Smooth muscle cell (in vitro differentiated cells): ENCODE measurements around the gene RFWD3. TPM values are rescaled to one million over a fixed set of nuclear protein-coding genes. Genes with fewer than 3 reads are reported as not detected.

Source experiments
- DNase-seq: peaks from one replicate; lab custom pipeline; 2025; ENCODE audit not compliant: unreplicated experiment; lab: John Stamatoyannopoulos, UW
- H2AFZ ChIP-seq: fragments of 200-600 bp; sonication (generic); 2 replicates; pipeline ENCODE4 v1.6.0; 2016; ENCODE audit warnings: antibody characterized with exemption, low read depth, mild to moderate bottlenecking
- H3F3A ChIP-seq: fragments of 200-600 bp; sonication (generic); 2 replicates; pipeline ENCODE4 v1.6.0; 2017; ENCODE audit warnings: antibody characterized with exemption, low read depth
- H3K27ac ChIP-seq: fragments of 200-600 bp; sonication (generic); 2 replicates; pipeline ENCODE4 v1.5.1; 2016; ENCODE audit warnings: low read depth, mild to moderate bottlenecking
- H3K27me3 ChIP-seq: fragments of 200-600 bp; sonication (generic); 2 replicates; pipeline ENCODE4 v1.6.1; 2016; ENCODE audit warnings: low read depth, mild to moderate bottlenecking
- H3K36me3 ChIP-seq: fragments of 200-600 bp; sonication (generic); 2 replicates; pipeline ENCODE4 v1.5.1; 2016; ENCODE audit warnings: low read depth
- H3K4me1 ChIP-seq: fragments of 200-600 bp; sonication (generic); 2 replicates; pipeline ENCODE4 v1.5.1; 2016; ENCODE audit warnings: low read depth
- H3K4me2 ChIP-seq: fragments of 200-600 bp; sonication (generic); 2 replicates; pipeline ENCODE4 v1.6.0; 2016; ENCODE audit warnings: mild to moderate bottlenecking
- H3K4me3 ChIP-seq: fragments of 200-600 bp; sonication (generic); 2 replicates; pipeline ENCODE4 v1.5.1; 2016; ENCODE audit warnings: mild to moderate bottlenecking
- H3K79me2 ChIP-seq: fragments of 200-600 bp; sonication (generic); 2 replicates; pipeline ENCODE4 v1.6.0; 2016; ENCODE audit warnings: low read depth, mild to moderate bottlenecking
- H3K9ac ChIP-seq: fragments of 200-600 bp; sonication (generic); 2 replicates; pipeline ENCODE4 v1.6.0; 2016; ENCODE audit warnings: low read depth
- H3K9me3 ChIP-seq: fragments of 200-600 bp; sonication (generic); replicated peaks from 2 replicates; pipeline ENCODE4 v1.5.1; 2016; ENCODE audit warnings: low read depth
- H4K20me1 ChIP-seq: fragments of 200-600 bp; sonication (generic); 2 replicates; pipeline ENCODE4 v1.6.0; 2016; ENCODE audit warnings: low read depth
- CTCF ChIP-seq: fragments of 200-600 bp; sonication (generic); IDR thresholded peaks from 2 replicates; pipeline ENCODE4 v1.5.1; 2017; ENCODE audit warnings: borderline replicate concordance, mild to moderate bottlenecking, antibody characterized with exemption; ENCODE audit not compliant: insufficient read depth, poor library complexity, severe bottlenecking
- WGBS: methylation state at CpG from one replicate; pipeline ENCODE4 v1.1.7; 2016; ENCODE audit warnings: low lambda C conversion rate; 5-methylcytosine and 5-hydroxymethylcytosine counted together
- polyA plus RNA-seq: library from polyadenylated mRNA; unstranded; fragments of >200 nt; fragmentation: Nextera tagmentation; extraction: Ambion mirVana; gene quantifications from 2 replicates; pipeline ENCODE4 v1.2.1, GENCODE V29; 2016
- total RNA-seq: library from RNA; depleted of rRNA; stranded (reverse); fragments of >200 nt; gene quantifications from 2 replicates; pipeline ENCODE4 v1.2.3, GENCODE V29; 2014

The RFWD3 gene
- total and polyA plus RNA-seq, 2 experiments from 2014 or later: 8.4 to 13.9 TPM

GRCh38 chr16:74607310-74607961, 59.2 kb downstream of the RFWD3 start:
- Histone ChIP-seq H3K4me3 (peak overlapping the region; percentile 99), H3K4me1 (peaks cover 25% of the 10 kb centered on the region), H3K27me3 (no peaks in the 10 kb centered on the region), H3K4me2 (peak overlapping the region; percentile 90), H3K9ac (peak overlapping the region; percentile 96), H2AFZ (peak overlapping the region; percentile 95), H3K9me3 (no peaks in the 10 kb centered on the region), H3K27ac (peak overlapping the region; percentile 95), H4K20me1 (peaks cover 36% of the 10 kb centered on the region), H3F3A (no peaks in the 10 kb centered on the region), H3K79me2 (peaks cover 44% of the 10 kb centered on the region), H3K36me3 (no peaks in the 10 kb centered on the region)
- 18% methylated on average over 14 of the region's 14 CpGs for WGBS
- TF ChIP-seq CTCF: no peak
- no peak for DNase-seq

- Histone ChIP-seq H2AFZ (peak within 1 kb of the TSS; percentile 95), H3K4me2 (peak within 1 kb of the TSS; percentile 90), H3K27ac (peak within 1 kb of the TSS; percentile 95), H3K9me3 (no peaks in the 10 kb centered on the region), H3K36me3 (no peaks in the 10 kb centered on the region), H3K79me2 (peaks cover 51% of the 10 kb centered on the region), H4K20me1 (peaks cover 43% of the 10 kb centered on the region), H3K4me3 (peak within 1 kb of the TSS; percentile 99), H3F3A (no peaks in the 10 kb centered on the region), H3K27me3 (no peaks in the 10 kb centered on the region), H3K9ac (peak within 1 kb of the TSS; percentile 96), H3K4me1 (peaks cover 25% of the 10 kb centered on the region)
- TF ChIP-seq CTCF: no peak
- peak; percentile 64 for DNase-seq
- under 1% methylated on average over 62 of the region's 77 CpGs for WGBS
Measured at GRCh38 chr16:74606521-74607309, 60.0 kb downstream of the RFWD3 start, which contains the start of gene GLG1. Gene GLG1 (minus strand): TSS chr16:74607114. CDS start chr16:74607094, 20 bp downstream.

GRCh38 chr16:74605746-74606520, 60.7 kb downstream of the RFWD3 start:
- no peak for TF ChIP-seq CTCF
- Histone ChIP-seq H3K4me1 (peaks cover 25% of the 10 kb centered on the region), H3K9me3 (no peaks in the 10 kb centered on the region), H3K9ac (peak overlapping the region; percentile 96), H4K20me1 (peaks cover 51% of the 10 kb centered on the region), H2AFZ (no peak overlapping the region), H3K27ac (peak overlapping the region; percentile 95), H3K79me2 (peaks cover 59% of the 10 kb centered on the region), H3F3A (no peaks in the 10 kb centered on the region), H3K36me3 (no peaks in the 10 kb centered on the region), H3K4me2 (peak overlapping the region; percentile 90), H3K27me3 (no peaks in the 10 kb centered on the region), H3K4me3 (peak overlapping the region; percentile 99)
- WGBS: 3% methylated on average over 16 of the region's 17 CpGs
- no peak for DNase-seq
